HG03457 (cell line): ENCODE data around the gene RFK.
"Not testable (repeated sequence)": the region's sequence is repeated elsewhere in the genome, so short reads cannot be mapped to it uniquely, and the experiment has no call there.

Experiments
- ATAC-seq: cut with Tn5 transposase; IDR thresholded peaks from one replicate; pipeline ENCODE4 v1.9.1; 2021; ENCODE audit warnings: moderate number of reproducible peaks; ENCODE audit not compliant: unreplicated experiment

RFK gene

GRCh38 chr9:76372336-76372735, 21.9 kb downstream of the RFK start:
- ATAC-seq = no peak

GRCh38 chr9:76371901-76372300, 22.3 kb downstream of the RFK start:
- no peak for ATAC-seq

- ATAC-seq = no peak
Observed at GRCh38 chr9:76370396-76371023, 23.7 kb downstream of the RFK start.

- no peak for ATAC-seq
Observed at GRCh38 chr9:76369583-76369982, 24.6 kb downstream of the RFK start.

GRCh38 chr9:76366275-76366674, 28.0 kb downstream of the RFK start:
- no peak for ATAC-seq

- no peak for ATAC-seq
Observed at GRCh38 chr9:76365028-76365427, 29.2 kb downstream of the RFK start.

- ATAC-seq = no peak
Observed at GRCh38 chr9:76363032-76363395, 31.2 kb downstream of the RFK start.

- ATAC-seq = not testable (repeated sequence)
Observed at GRCh38 chr9:76362332-76363031, 31.7 kb downstream of the RFK start.

GRCh38 chr9:76359766-76360165, 34.5 kb downstream of the RFK start:
- ATAC-seq = no peak

GRCh38 chr9:76359365-76359764, 34.9 kb downstream of the RFK start:
- no peak for ATAC-seq

GRCh38 chr9:76358628-76359280, 35.5 kb downstream of the RFK start:
- no peak for ATAC-seq

- ATAC-seq = no peak
Observed at GRCh38 chr9:76357555-76357954, 36.7 kb downstream of the RFK start.

- ATAC-seq = no peak
Observed at GRCh38 chr9:76355886-76356285, 38.3 kb downstream of the RFK start.

- ATAC-seq = no peak
Observed at GRCh38 chr9:76354221-76354620, 40.0 kb downstream of the RFK start.

- ATAC-seq = no peak
Observed at GRCh38 chr9:76353280-76353679, 40.9 kb downstream of the RFK start.

GRCh38 chr9:76352026-76352620, 42.1 kb downstream of the RFK start:
- no peak for ATAC-seq

- ATAC-seq = no peak
Observed at GRCh38 chr9:76351006-76351405, 43.2 kb downstream of the RFK start.

- no peak for ATAC-seq
Observed at GRCh38 chr9:76349865-76350264, 44.4 kb downstream of the RFK start.

GRCh38 chr9:76342858-76343257, 51.4 kb downstream of the RFK start:
- ATAC-seq = no peak

- no peak for ATAC-seq
Observed at GRCh38 chr9:76342201-76342600, 52.0 kb downstream of the RFK start.

GRCh38 chr9:76341616-76342015, 52.6 kb downstream of the RFK start:
- ATAC-seq = no peak

GRCh38 chr9:76338418-76338817, 55.8 kb downstream of the RFK start:
- no peak for ATAC-seq
